ENCODE measurements around the gene RIMBP2.

Gene RIMBP2

DNA sequence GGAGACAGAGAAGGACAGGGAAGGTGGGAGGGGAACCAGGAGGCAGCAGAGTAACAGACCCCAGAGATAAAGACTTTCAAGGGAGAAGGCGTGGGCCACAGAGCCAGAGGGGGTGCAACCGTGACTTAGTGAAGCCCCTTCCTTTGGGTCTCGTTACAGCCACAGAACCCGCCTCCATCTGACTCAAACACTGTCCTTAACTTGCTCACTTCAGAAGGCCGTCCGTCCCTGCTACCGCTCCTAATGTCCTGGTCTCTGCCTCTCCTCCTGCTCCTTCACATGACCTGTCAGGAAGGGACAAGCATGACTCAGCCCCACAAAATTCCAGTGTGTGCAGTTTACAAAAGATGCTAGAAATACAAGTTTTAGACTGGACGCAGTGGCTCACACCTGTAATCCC lies 18.0 kb downstream of the RIMBP2 start:
- Histone ChIP-seq H3K36me3 (ENCODE audit: control insufficient read depth in 2 of 2, insufficient read depth in 1 of 2, low read length in 2 of 2) (no peaks in the 10 kb centered on the region), H3K9me3 (ENCODE audit: control insufficient read depth, insufficient read depth, low read depth, low read length) (no peaks in the 10 kb centered on the region), H3K4me3 (ENCODE audit: low read depth, low read length) (no peak overlapping the region), H3K27ac (ENCODE audit: extremely low read depth, low read depth, low read length) (no peak overlapping the region), H3K4me1 (ENCODE audit: control insufficient read depth, insufficient read depth, low read length) (no peaks in the 10 kb centered on the region)
- ChIA-PET POLR2A (no interaction called here), CTCF (no interaction called here)
- TF ChIP-seq ZNF350 (tag by site-specific recombination; IDR thresholded peaks at IDR 0.05) (no peak), ZNF223 (tag by site-specific recombination; IDR thresholded peaks at IDR 0.05) (no peak), ZBTB17 (tag by site-specific recombination; IDR thresholded peaks at IDR 0.05) (no peak), SP3 (tag by site-specific recombination; IDR thresholded peaks at IDR 0.05) (no peak), ZNF391 (tag by site-specific recombination; IDR thresholded peaks at IDR 0.05; ENCODE audit: borderline replicate concordance, low read depth) (no peak), KLF8 (tag by site-specific recombination; IDR thresholded peaks at IDR 0.05) (no peak), GLIS2 (tag by site-specific recombination; IDR thresholded peaks at IDR 0.05) (no peak), ZNF311 (tag by site-specific recombination; IDR thresholded peaks at IDR 0.05; ENCODE audit: borderline replicate concordance) (no peak), KLF17 (tag by site-specific recombination; IDR thresholded peaks at IDR 0.05) (no peak), PRDM1 (tag by site-specific recombination; IDR thresholded peaks at IDR 0.05) (no peak), ZNF23 (tag by site-specific recombination; IDR thresholded peaks at IDR 0.05; ENCODE audit: borderline replicate concordance) (no peak), ZNF157 (tag by site-specific recombination; IDR thresholded peaks at IDR 0.05) (no peak), BCL6B (tag by site-specific recombination; IDR thresholded peaks at IDR 0.05) (no peak), ZNF677 (tag by site-specific recombination; IDR thresholded peaks at IDR 0.05) (no peak), ZNF202 (tag by site-specific recombination; IDR thresholded peaks at IDR 0.05; ENCODE audit: borderline replicate concordance) (no peak), ZBTB8A (tag by site-specific recombination; IDR thresholded peaks at IDR 0.05) (no peak)
- TF ChIP-seq, protein P1, sequence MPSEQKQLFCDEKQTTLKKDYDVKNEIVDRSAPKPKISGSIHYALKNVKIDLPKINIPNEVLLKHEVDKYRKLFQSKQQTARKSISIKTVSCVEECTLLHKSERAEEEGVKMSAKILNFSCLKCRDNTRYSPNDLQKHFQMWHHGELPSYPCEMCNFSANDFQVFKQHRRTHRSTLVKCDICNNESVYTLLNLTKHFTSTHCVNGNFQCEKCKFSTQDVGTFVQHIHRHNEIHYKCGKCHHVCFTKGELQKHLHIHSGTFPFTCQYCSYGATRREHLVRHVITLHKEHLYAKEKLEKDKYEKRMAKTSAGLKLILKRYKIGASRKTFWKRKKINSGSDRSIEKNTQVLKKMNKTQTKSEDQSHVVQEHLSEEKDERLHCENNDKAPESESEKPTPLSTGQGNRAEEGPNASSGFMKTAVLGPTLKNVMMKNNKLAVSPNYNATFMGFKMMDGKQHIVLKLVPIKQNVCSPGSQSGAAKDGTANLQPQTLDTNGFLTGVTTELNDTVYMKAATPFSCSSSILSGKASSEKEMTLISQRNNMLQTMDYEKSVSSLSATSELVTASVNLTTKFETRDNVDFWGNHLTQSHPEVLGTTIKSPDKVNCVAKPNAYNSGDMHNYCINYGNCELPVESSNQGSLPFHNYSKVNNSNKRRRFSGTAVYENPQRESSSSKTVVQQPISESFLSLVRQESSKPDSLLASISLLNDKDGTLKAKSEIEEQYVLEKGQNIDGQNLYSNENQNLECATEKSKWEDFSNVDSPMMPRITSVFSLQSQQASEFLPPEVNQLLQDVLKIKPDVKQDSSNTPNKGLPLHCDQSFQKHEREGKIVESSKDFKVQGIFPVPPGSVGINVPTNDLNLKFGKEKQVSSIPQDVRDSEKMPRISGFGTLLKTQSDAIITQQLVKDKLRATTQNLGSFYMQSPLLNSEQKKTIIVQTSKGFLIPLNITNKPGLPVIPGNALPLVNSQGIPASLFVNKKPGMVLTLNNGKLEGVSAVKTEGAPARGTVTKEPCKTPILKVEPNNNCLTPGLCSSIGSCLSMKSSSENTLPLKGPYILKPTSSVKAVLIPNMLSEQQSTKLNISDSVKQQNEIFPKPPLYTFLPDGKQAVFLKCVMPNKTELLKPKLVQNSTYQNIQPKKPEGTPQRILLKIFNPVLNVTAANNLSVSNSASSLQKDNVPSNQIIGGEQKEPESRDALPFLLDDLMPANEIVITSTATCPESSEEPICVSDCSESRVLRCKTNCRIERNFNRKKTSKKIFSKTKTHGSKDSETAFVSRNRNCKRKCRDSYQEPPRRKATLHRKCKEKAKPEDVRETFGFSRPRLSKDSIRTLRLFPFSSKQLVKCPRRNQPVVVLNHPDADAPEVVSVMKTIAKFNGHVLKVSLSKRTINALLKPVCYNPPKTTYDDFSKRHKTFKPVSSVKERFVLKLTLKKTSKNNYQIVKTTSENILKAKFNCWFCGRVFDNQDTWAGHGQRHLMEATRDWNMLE (tag by site-specific recombination; conservative IDR thresholded peaks at IDR 0.05; ENCODE audit: low read depth): no peak
- TF ChIP-seq, protein P2, sequence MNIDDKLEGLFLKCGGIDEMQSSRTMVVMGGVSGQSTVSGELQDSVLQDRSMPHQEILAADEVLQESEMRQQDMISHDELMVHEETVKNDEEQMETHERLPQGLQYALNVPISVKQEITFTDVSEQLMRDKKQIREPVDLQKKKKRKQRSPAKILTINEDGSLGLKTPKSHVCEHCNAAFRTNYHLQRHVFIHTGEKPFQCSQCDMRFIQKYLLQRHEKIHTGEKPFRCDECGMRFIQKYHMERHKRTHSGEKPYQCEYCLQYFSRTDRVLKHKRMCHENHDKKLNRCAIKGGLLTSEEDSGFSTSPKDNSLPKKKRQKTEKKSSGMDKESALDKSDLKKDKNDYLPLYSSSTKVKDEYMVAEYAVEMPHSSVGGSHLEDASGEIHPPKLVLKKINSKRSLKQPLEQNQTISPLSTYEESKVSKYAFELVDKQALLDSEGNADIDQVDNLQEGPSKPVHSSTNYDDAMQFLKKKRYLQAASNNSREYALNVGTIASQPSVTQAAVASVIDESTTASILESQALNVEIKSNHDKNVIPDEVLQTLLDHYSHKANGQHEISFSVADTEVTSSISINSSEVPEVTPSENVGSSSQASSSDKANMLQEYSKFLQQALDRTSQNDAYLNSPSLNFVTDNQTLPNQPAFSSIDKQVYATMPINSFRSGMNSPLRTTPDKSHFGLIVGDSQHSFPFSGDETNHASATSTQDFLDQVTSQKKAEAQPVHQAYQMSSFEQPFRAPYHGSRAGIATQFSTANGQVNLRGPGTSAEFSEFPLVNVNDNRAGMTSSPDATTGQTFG (tag by site-specific recombination; IDR thresholded peaks at IDR 0.05; ENCODE audit: borderline replicate concordance): no peak

All from HEK293 (cell line).